Activated CD8-positive, alpha-beta memory T cell treated with anti-CD3 and anti-CD28 coated beads for 1 hour (primary cell): ENCODE results near the gene PLEKHG1.

ENCODE experiments used
- DNase-seq, 2 donors: peaks; one replicate each; pipeline ENCODE4 v3.0.0-alpha.2; 2020; ENCODE audit warnings: low read depth in 1 of 2; ENCODE audit errors: extremely low read depth in 1 of 2

Gene PLEKHG1

GRCh38 chr6:150617496-150618460, 18.1 kb downstream of the PLEKHG1 start:
- DNase-seq, result no peak

GRCh38 chr6:150619275-150619674, 19.6 kb downstream of the PLEKHG1 start:
- DNase-seq, result no peak

DNA sequence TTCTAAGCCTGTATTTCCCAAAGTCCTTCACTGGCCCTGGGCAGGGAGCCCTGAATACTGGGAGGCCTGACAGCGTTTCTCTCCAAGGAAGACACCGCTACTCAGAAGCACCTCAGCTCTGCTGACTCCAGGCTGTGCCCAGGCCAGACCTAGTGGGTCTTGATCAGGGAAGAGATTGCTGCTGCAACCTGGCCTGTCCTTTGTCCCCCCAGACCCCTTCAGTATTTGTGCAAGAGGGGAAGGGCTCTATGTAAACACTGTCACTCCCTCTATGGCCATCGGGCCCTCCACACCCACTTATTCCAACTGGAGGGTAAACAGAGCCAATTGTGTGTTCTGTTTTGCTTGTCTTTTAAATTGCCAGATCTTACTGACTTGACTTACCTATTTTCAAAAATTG, 20.6 kb downstream of the PLEKHG1 start:
- no peak for DNase-seq

DNA sequence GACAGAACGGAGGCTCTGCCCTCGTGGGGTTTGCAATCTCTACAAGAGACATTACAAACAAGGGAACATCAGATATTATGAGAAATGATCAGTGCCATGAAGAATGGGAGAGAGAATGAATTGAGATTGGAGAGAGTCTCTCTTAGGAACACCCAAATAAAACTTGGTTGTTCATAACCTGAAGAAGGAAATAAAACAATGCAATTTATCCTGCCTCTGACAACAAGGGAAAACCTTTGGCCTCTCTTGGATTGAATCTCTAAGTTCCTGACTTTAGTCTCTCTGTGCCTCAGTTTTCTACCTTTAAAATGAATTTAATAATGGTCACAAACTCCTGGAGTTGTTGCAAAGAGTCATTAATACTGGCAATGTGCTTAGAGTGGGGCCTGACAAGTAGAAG, 21.1 kb downstream of the PLEKHG1 start:
- no peak for DNase-seq

DNA sequence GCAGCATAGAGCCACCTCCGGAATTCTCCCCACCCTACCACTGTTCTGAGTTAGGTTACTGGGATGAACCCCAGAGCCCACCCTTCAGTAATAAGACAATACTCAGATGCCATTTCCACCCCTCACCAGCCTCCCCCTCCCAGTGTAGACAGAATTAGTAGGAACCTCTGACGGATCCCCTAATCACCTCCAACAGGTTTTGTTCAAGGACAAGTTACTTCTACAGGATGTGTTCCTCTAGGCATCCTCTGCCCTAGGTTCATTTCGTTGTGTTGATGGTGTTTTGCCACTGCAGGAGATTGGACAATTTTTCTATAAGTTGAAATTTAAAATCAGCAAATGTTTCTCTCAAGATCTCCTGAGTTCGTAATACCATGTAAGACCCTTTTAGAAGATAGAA, 22.8 kb downstream of the PLEKHG1 start:
- DNase-seq, result no peak

DNA sequence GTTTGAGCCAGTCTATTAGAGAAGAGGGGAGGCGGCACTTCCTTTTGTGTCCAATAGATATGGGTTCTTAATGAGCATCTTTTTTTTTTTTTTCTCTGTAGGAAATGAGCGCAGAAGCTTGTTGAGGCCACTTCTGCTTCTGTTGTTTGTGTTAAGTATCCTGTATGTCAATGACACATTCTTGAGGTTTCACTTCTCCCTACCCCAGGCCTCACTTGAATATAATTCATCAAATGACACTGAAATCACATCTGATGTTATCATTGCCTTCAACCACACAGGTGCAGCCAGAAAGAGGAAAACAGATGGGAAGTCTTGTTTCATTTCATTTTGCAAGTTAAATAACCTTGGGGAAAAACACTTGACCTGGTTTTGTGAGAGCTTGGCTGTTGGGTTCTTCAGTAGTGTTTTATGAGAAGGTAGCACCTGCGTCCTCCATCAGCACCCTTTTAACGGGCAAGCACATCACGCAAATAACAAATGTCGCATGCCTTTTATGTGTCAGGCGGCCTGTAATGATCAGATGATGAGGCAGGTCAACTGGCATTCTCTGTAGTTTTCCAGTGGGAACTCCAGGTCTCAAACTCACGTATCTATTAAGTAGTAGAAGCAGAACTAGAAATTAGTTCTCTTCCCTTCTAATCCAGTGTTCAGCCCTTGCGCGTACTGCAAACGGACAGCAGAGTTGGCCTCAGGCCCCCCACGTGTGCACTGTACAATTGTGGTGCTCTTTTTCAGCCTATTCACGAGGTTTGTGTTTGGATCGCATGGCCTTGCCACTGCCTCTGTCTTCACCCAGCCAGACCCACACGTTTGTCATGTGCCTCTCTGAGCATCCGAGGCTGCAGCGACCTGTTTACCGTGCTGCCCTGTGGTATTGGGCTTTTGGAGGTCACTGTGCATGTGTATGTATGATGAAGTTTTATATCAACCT, 23.5 kb downstream of the PLEKHG1 start:
- no peak for DNase-seq

DNA sequence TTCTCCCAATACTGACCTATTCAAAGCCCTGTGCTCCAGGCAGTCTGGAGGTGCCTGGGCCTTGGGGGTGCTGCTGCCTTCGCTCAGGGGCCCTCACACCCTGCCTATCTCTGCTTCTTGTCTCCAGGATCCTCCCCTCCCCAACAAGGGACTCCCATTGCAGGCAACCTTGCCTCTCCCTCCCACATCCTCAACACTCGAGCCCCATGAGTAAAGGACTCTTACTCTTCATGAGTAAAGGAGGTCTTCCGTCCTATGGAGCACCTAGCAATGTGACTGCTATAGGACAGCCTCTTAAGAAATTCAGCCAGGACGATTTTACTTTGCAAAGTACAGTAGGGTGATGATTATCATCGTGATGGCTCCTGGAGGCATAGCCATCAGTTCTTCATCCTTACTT, 24.5 kb downstream of the PLEKHG1 start:
- DNase-seq, result no peak

GRCh38 chr6:150625927-150626326, 26.2 kb downstream of the PLEKHG1 start:
- DNase-seq, result no peak

GRCh38 chr6:150627154-150627553, 27.5 kb downstream of the PLEKHG1 start:
- no peak for DNase-seq

GRCh38 chr6:150627585-150628025, 27.9 kb downstream of the PLEKHG1 start:
- no peak for DNase-seq

DNA sequence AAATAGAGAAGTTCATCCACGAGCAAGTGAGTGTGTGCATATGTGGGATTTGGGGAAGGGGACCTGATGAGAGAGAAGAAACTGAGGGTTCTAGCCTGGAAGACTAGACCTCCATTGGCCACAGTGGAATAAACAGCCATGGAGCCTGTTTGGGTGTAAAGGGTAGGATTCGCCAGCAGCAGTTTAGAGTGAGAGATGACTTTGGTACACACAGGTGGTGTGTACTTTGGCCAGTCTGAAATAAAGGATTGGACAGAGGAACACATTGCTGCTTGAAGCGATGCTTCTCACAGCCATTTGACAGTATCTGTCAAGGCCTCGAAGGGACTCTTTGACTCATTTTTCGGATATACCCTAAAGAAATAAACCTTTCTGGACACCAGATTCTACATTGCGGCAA, 29.2 kb downstream of the PLEKHG1 start:
- DNase-seq, result no peak

GRCh38 chr6:150631283-150631983, 31.7 kb downstream of the PLEKHG1 start:
- no peak for DNase-seq

DNA sequence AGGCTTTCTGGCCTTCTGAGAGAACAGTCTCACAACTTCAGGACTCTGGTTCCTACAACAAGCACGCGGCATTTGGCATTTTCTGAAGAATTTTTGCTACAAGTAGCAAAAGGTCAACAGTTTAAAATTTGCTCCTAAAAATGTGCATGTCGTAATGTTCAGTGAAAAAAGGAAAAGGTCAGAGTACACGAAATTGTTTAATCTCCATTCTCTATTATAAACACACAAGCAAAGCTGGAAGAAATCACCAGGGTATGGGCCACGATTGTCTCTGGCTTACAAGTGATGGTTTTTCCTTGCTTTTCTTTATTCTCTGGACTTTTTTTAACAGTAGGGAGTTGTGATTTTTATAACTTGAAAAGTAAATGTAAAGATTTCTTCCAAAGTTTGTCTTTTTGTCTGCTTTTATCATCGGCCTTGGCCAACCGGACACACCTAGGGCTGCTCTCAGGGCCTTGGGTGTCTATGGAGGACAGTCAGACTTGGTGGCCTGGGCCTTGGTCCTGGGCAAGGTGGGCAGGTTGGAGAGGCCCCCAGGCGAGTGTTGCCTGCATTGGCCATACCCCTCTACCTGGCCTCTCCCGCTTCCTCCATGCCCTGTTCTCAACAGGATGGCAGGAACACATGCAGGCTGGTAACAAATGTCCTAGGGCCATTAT, 32.4 kb downstream of the PLEKHG1 start:
- DNase-seq, result no peak

DNA sequence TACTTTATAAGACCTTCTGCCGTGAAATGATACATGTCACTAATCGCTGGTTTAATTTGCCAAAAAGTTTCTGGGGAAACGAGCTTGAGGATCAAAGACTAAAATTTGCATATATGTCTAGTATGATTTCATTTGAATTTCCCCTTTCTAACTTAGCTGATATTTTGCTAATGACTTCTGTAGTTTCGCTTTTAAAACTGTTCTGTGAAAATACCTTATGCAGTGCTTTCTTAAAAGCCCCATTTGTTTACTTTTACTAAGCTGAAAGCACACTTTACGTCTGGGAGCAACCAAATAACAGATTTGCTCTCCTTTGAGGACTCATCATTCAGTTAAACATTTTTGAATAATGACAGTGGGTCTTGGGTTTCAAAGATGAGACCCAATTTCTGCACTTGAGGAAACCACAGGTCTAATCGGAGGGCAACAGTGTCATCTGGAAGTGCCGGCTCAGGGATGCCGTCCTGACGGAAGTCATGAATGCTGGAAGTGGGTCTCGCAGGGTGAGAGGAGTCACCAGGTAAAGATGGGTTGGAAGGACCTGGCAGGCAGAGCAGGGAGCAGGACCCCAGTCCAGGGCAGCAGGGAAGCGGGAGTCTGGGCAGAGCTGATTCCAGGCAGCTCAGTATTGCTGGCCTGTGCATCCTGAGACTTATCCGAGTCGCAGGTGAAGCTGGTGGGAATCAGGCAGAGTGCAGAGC, 33.2 kb downstream of the PLEKHG1 start:
- DNase-seq, result no peak

DNA sequence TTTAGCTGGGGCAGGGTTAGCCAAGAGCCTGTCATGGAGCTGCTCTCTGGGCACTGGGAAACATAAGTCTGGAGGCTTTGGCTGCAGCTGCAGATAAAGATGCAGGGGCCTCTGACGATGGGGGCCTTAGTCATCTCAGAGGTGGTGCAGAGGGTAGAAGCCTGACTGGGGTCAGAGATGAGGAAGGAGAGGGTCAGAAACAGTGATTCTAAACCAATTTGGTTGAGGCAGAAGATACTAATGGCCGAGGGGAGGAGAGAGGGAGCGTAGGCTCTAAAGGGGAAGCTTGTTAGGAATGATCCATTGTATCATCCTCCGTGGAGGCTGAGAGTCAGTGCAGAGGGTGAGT, 33.8 kb downstream of the PLEKHG1 start:
- DNase-seq, result no peak

DNA sequence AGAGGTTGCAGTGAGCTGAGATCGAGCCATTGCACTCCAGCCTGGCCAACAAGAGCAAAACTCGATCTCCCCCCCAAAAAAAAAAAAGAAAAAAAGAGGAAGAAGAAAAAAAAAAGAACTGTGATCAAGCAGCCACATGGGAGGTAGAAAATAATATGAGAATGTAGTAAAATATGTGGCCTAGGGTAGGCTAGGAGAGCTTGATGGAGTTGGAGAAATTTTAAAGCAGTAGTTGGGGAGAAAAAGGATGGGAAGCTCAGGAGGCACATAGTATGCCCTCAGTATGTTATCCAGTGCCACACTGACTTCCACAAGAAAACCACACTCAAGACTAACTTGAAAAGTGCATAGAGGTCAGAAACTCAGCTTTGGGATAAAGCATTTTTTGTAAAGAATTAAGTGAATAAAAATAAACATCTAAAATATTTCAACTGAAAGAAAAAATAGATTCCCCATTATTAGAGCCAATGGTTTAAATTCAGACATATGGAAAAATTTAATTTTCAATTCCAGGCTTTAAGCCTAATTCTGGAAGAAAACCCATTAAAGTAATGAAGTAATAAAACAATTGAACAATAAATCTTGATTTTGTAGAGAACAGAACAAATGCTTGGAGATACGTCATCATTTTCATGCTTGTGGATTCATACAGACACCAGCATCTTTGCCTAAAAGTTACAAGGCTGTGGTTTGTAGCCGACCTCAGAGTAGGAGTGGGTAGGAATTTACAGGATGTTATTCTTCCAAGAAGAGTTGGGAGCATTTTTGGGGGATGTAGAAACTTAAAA, 34.7 kb downstream of the PLEKHG1 start:
- DNase-seq, result no peak

DNA sequence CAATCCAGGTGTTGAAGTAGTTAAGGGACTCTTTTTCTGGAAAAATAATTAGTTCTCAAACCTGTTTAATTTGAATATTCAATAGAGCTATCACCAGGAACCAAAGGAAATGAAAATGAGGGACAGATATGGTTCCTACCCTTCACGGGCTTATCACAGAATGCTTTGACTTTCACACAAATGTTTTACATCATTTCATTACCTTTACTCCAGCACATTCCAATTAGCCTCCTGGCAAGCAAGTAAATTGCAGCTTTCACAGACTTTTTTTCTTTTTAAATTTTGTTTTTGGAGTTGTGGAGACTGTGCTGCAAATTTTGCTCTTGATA, 35.2 kb downstream of the PLEKHG1 start:
- DNase-seq, result no peak

GRCh38 chr6:150635906-150636514, 36.3 kb downstream of the PLEKHG1 start:
- DNase-seq, result no peak

DNA sequence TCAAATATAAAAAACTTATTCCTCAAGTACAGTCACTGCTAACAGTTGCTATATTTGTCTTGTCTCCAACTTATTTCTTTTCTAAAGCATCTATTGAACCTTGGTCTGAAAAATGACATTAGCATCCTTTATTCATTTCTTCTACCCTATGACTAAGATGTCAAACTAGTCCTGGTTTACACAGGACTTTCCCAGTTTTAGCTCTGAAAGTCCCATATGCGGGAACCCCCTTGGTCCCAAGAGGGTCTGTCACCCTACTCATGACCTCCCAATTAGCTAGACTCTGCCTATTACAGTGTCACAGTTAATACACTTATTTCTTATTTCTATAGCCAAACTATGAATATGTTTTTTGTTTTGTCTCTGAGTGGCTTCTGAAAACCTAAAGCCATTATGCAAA, 37.1 kb downstream of the PLEKHG1 start:
- no peak for DNase-seq
